Keratinocyte (primary cell): Measurements from ENCODE around the gene RBM19. TPM values are rescaled to one million over a fixed set of nuclear protein-coding genes. Genes with fewer than 3 reads are reported as not detected.

Experiments
- DNase-seq: peaks from one replicate; pipeline ENCODE4 v3.0.0-alpha.2; 2011; ENCODE audit warnings: low read depth, missing footprints, low spot score
- FAIRE-seq: peaks from 2 replicates; lab custom pipeline; 2011; peaks lifted over from hg19 to GRCh38; lab: Jason Lieb, UNC
- H2AFZ ChIP-seq: 2 replicates; pipeline ENCODE4 v1.6.0; 2012; ENCODE audit warnings: low read length, control low read depth, inconsistent platforms; ENCODE audit not compliant: control insufficient read depth
- H3K27ac ChIP-seq: 2 replicates; pipeline ENCODE4 v1.5.1; 2011; ENCODE audit warnings: low read length; ENCODE audit not compliant: control insufficient read depth, insufficient read depth
- H3K27me3 ChIP-seq: 3 replicates; pipeline ENCODE4 v1.6.0; 2011; ENCODE audit warnings: low read length; ENCODE audit not compliant: control insufficient read depth, insufficient read depth; ENCODE audit errors: extremely low read depth
- H3K36me3 ChIP-seq, 2 experiments: 2 replicates in 1 of 2; 3 replicates in 1 of 2; pipeline ENCODE4 v1.5.1; 2011; ENCODE audit warnings: low read length in 2 of 2, mild to moderate bottlenecking in 1 of 2; ENCODE audit not compliant: control insufficient read depth in 2 of 2, insufficient read depth in 2 of 2; ENCODE audit errors: extremely low read depth in 1 of 2
- H3K4me1 ChIP-seq: 3 replicates; pipeline ENCODE4 v1.5.1; 2011; ENCODE audit warnings: low read length; ENCODE audit not compliant: control insufficient read depth, insufficient read depth; ENCODE audit errors: extremely low read depth
- H3K4me2 ChIP-seq: 3 replicates; pipeline ENCODE4 v1.6.0; 2011; ENCODE audit warnings: low read depth, low read length; ENCODE audit not compliant: control insufficient read depth, insufficient read depth; ENCODE audit errors: extremely low read depth
- H3K4me3 ChIP-seq, 3 experiments: fragments of 200-600 bp in 1 of 3; sonication (generic) in 1 of 3; 2 replicates in 2 of 3; 3 replicates in 1 of 3; pipeline ENCODE4 v1.5.1; 2011 to 2016; ENCODE audit warnings: low read length in 3 of 3, mild to moderate bottlenecking in 3 of 3, control low read depth in 2 of 3, inconsistent platforms in 1 of 3, low read depth in 1 of 3, mixed read lengths in 1 of 3, mixed run types in 1 of 3, moderate library complexity in 1 of 3; ENCODE audit not compliant: control insufficient read depth in 2 of 3, insufficient read depth in 2 of 3; ENCODE audit errors: extremely low read depth in 1 of 3
- H3K79me2 ChIP-seq: 2 replicates; pipeline ENCODE4 v1.6.0; 2012; ENCODE audit warnings: low read length; ENCODE audit not compliant: control insufficient read depth, insufficient read depth
- H3K9ac ChIP-seq: 3 replicates; pipeline ENCODE4 v1.6.0; 2011; ENCODE audit warnings: low read length; ENCODE audit not compliant: control insufficient read depth, insufficient read depth; ENCODE audit errors: extremely low read depth
- H3K9me1 ChIP-seq: 3 replicates; pipeline ENCODE4 v1.6.0; 2011; ENCODE audit warnings: low read length; ENCODE audit not compliant: control insufficient read depth, insufficient read depth; ENCODE audit errors: extremely low read depth
- H3K9me3 ChIP-seq: 2 replicates; pipeline ENCODE4 v1.5.1; 2012; ENCODE audit warnings: low read depth, low read length; ENCODE audit not compliant: control insufficient read depth
- H4K20me1 ChIP-seq: 3 replicates; pipeline ENCODE4 v1.6.0; 2011; ENCODE audit warnings: low read length; ENCODE audit not compliant: control insufficient read depth, insufficient read depth; ENCODE audit errors: extremely low read depth
- EZH2 ChIP-seq: IDR thresholded peaks from one replicate; pipeline ENCODE4 v1.6.1; 2012; ENCODE audit warnings: inconsistent platforms, mild to moderate bottlenecking, low read length, moderate library complexity
- dilution Hi-C: fragments of 300-500 bp; cut with MboI; formaldehyde crosslinking; loops from one replicate; pipeline ENCODE4 v1.7.0; 2020; ENCODE audit warnings: low sequenced_read_pairs; ENCODE audit not compliant: extremely low pct_ligation_motif_present
- polyA plus RNA-seq, 5 experiments: library from polyadenylated mRNA; depleted of rRNA in 3 of 5; stranded (reverse) in 3 of 5; stranded (forward) in 1 of 5; unstranded in 1 of 5; fragments of >200 nt; gene quantifications; 1 replicate in 1 of 5; 2 replicates in 3 of 5; 3 replicates in 1 of 5; pipeline versions ENCODE4 v1.2.1 to v1.2.3, GENCODE V29; 2011 to 2012; ENCODE audit warnings: missing spikeins in 2 of 5, low read depth in 1 of 5, low replicate concordance in 1 of 5
- TF ChIP-seq, protein P1 (sequence below), 3 experiments: IDR thresholded peaks in 1 of 3; conservative IDR thresholded peaks in 1 of 3; optimal IDR thresholded peaks in 1 of 3; 2 replicates in 2 of 3; 3 replicates in 1 of 3; pipeline versions ENCODE3 to v1.5.1; 2011; ENCODE audit warnings: low read length in 3 of 3, mild to moderate bottlenecking in 3 of 3, moderate library complexity in 2 of 3, control low read depth in 1 of 3, inconsistent platforms in 1 of 3; ENCODE audit not compliant: insufficient read depth in 2 of 3; ENCODE audit errors: extremely low read depth in 1 of 3

Gene RBM19
- polyA plus RNA-seq, 1 donor (not counting 4 experiments of a cell fraction or from before 2014, with no cell fraction given): 14.6 TPM

DNA sequence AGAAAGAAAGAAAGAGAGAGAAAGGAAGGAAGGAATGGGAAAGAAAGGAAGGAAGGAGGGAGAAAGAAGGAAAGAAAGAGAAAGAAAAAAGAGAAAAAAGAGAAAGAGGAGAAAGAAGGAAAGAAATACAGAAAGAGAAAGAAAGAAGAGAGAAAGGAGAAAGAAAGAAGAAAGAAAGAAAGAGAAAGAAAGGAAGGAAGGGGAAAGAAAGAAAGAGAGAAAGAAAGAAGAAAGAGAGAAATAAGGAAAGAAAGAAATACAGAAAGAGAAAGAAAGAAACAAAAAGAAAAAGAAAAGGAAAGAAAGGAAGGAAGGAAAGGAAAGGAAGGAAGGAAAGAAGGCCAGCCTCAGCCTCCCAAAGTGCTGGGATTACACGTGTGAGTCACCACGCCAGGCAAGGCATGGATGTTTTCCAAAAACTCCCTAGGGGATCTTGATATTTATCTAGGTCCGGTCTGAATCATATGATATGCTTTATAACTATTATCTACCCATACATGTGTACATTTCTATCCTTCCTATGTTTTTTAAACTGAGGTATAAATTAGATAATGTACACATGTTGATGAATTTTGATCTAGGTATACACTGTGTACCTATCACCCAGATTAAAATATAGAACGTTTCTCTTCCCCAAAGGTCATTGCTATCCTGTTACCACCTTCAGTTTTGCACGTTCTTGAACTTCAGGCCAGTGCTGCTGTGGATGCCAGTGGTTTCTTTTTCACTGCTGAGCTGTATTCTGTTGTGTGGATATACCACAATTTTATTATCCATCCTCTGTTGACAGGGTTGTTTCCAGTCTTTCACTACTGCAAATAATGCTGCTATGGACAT is 177.9 kb downstream of the RBM19 start:
- TF ChIP-seq, protein P1, sequence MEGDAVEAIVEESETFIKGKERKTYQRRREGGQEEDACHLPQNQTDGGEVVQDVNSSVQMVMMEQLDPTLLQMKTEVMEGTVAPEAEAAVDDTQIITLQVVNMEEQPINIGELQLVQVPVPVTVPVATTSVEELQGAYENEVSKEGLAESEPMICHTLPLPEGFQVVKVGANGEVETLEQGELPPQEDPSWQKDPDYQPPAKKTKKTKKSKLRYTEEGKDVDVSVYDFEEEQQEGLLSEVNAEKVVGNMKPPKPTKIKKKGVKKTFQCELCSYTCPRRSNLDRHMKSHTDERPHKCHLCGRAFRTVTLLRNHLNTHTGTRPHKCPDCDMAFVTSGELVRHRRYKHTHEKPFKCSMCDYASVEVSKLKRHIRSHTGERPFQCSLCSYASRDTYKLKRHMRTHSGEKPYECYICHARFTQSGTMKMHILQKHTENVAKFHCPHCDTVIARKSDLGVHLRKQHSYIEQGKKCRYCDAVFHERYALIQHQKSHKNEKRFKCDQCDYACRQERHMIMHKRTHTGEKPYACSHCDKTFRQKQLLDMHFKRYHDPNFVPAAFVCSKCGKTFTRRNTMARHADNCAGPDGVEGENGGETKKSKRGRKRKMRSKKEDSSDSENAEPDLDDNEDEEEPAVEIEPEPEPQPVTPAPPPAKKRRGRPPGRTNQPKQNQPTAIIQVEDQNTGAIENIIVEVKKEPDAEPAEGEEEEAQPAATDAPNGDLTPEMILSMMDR (optimal IDR thresholded peaks at IDR 0.05 in 1 of 3, IDR thresholded peaks at IDR 0.05 in 1 of 3, conservative IDR thresholded peaks at IDR 0.05 in 1 of 3; ENCODE audit: extremely low read depth in 1 of 3, insufficient read depth in 2 of 3, low read length in 3 of 3): no peak
- TF ChIP-seq EZH2: no peak
- no peak overlapping the region for H3K4me2 ChIP-seq
- H3K9me3 ChIP-seq: no peaks in the 10 kb centered on the region
- H3K4me1 ChIP-seq: peaks cover 24% of the 10 kb centered on the region
- dilution Hi-C loops: no loop called here
- H2AFZ ChIP-seq: no peak overlapping the region
- no peak overlapping the region for H3K4me3 ChIP-seq
- no peak overlapping the region for H3K9ac ChIP-seq
- no peaks in the 10 kb centered on the region for H3K27me3 ChIP-seq
- H4K20me1 ChIP-seq: no peaks in the 10 kb centered on the region
- no peaks in the 10 kb centered on the region for H3K36me3 ChIP-seq
- H3K79me2 ChIP-seq: no peaks in the 10 kb centered on the region
- DNase-seq (no peak), FAIRE-seq (peak; percentile 64)
- no peaks in the 10 kb centered on the region for H3K9me1 ChIP-seq
- H3K27ac ChIP-seq: no peak overlapping the region

DNA sequence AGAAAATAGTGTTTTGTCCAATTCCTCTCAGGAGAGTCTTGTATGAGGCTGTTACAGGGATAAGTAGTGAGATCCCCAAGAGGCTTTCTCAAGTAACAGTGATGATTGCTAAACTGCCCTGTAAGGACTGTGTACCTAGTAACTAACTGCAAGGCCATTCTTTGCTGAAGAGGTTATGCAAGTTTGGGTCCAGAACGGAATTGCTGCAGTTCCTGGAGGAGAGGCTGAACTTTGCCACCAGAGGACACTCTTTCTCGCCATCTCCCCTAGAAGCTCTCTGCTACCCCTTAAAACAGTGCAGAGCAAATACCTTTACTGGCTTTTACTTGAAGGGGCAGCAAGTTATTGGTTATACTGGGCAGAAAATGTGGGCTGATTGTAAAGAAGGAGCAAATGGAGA is 180.0 kb downstream of the RBM19 start:
- Histone ChIP-seq H3K79me2 (no peaks in the 10 kb centered on the region), H3K4me2 (no peak overlapping the region), H3K9me1 (no peaks in the 10 kb centered on the region), H3K36me3 (no peaks in the 10 kb centered on the region), H3K9me3 (no peaks in the 10 kb centered on the region), H3K9ac (no peak overlapping the region), H3K4me3 (no peak overlapping the region), H3K27ac (no peak overlapping the region), H4K20me1 (no peaks in the 10 kb centered on the region), H3K27me3 (no peaks in the 10 kb centered on the region), H2AFZ (no peak overlapping the region), H3K4me1 (peaks cover 24% of the 10 kb centered on the region)
- DNase-seq (no peak), FAIRE-seq (no peak)
- dilution Hi-C loops: no loop called here
- no peak for TF ChIP-seq EZH2
- TF ChIP-seq, protein P1 (optimal IDR thresholded peaks at IDR 0.05 in 1 of 3, IDR thresholded peaks at IDR 0.05 in 1 of 3, conservative IDR thresholded peaks at IDR 0.05 in 1 of 3; ENCODE audit: extremely low read depth in 1 of 3, insufficient read depth in 2 of 3, low read length in 3 of 3): peak in 1 of 3 experiments; percentile 10
